ENCODE measurements around the gene PTPRN2. TPM values are rescaled to one million over a fixed set of nuclear protein-coding genes. Genes with fewer than 3 reads are reported as not detected.
"Not testable (repeated sequence)": the region's sequence is repeated elsewhere in the genome, so short reads cannot be mapped to it uniquely, and the experiment has no call there.

Gene PTPRN2
- total RNA-seq, 1 experiment from 2014 or later, result 3.8 TPM

DNA sequence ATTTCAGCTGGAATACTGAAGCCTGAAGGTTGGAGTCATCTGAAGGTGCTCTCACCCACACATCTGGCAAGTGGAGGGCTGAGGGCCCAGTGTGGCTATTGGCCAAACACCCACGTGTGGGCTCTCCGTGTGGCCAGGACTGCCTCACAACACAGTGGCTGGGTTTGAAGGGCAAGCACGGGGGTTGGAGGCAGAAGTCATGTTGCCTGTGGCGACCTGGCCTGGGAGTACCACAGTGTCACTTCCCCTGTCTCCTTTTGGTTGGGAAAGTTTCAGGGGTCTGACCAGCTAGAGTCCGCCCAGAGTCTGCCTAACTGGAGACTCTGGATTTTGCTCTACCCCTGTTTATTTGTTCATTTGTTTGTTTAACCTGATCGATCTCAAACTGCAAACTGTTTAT is 1081.4 kb downstream of the PTPRN2 start:
- no peak overlapping the region for H3K27ac ChIP-seq
- H3K27me3 ChIP-seq, result peaks cover 11% of the 10 kb centered on the region; the same call in 1 of the 2 replicates
- H3K36me3 ChIP-seq, result no peaks in the 10 kb centered on the region
- H3K4me1 ChIP-seq, result no peaks in the 10 kb centered on the region
- H3K9me3 ChIP-seq (replicated peaks), result no peaks in the 10 kb centered on the region
- DNase-seq, result no peak
- no peak overlapping the region for H3K4me3 ChIP-seq

GRCh38 chr7:157505646-157506045 is 1082.0 kb downstream of the PTPRN2 start:
- no peaks in the 10 kb centered on the region for H3K36me3 ChIP-seq
- H3K4me3 ChIP-seq, result no peak overlapping the region

GRCh38 chr7:157503229-157503628 is 1084.4 kb downstream of the PTPRN2 start:
- Histone ChIP-seq H3K27me3 (peaks cover 10% of the 10 kb centered on the region; the same call in 1 of the 2 replicates), H3K4me1 (no peaks in the 10 kb centered on the region), H3K36me3 (no peaks in the 10 kb centered on the region), H3K9me3 (replicated peaks) (no peaks in the 10 kb centered on the region), H3K27ac (no peak overlapping the region), H3K4me3 (no peak overlapping the region)
- DNase-seq, result no peak

More at GRCh38 chr7:157505646-157506045, 1082.0 kb downstream of the PTPRN2 start:
- Histone ChIP-seq H3K27ac (no peak overlapping the region), H3K4me1 (no peaks in the 10 kb centered on the region), H3K9me3 (replicated peaks) (no peaks in the 10 kb centered on the region), H3K27me3 (peaks cover 11% of the 10 kb centered on the region; the same call in 1 of the 2 replicates)
- DNase-seq, result no peak

- Histone ChIP-seq H3K4me3 (no peak overlapping the region), H3K4me1 (no peaks in the 10 kb centered on the region), H3K9me3 (replicated peaks) (no peaks in the 10 kb centered on the region), H3K27ac (no peak overlapping the region), H3K27me3 (peaks cover 5% of the 10 kb centered on the region; the same call in 1 of the 2 replicates), H3K36me3 (no peaks in the 10 kb centered on the region)
- DNase-seq, result no peak
Observed at GRCh38 chr7:157502701-157503111, 1084.9 kb downstream of the PTPRN2 start.

GRCh38 chr7:157501581-157501980 is 1086.0 kb downstream of the PTPRN2 start:
- H3K36me3 ChIP-seq, result no peaks in the 10 kb centered on the region
- H3K27me3 ChIP-seq, result 0 out of 2 replicates have a peak, but pooled peaks cover 4% of the 10 kb centered on the region
- no peaks in the 10 kb centered on the region for H3K4me1 ChIP-seq
- DNase-seq, result no peak
- no peak overlapping the region for H3K4me3 ChIP-seq
- no peak overlapping the region for H3K27ac ChIP-seq
- no peaks in the 10 kb centered on the region for H3K9me3 ChIP-seq (replicated peaks)

DNA sequence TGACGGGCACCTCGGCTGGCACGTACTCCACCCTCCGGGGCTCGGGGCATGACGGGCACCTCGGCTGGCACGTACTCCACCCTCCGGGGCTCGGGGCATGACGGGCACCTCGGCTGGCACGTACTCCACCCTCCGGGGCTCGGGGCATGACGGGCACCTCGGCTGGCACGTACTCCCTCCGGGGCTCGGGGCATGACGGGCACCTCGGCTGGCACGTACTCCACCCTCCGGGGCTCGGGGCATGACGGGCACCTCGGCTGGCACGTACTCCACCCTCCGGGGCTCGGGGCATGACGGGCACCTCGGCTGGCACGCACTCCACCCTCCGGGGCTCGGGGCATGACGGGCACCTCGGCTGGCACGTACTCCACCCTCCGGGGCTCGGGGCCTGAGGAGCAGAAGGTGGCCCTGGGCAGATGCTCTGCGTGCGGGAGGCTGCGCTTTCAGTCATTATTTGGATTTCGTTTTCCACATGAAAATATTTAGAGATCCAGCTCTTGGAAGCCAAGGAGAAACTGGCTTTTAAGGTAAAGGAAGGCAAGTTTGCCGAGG is 1086.6 kb downstream of the PTPRN2 start:
- not testable (repeated sequence) for H3K9me3 ChIP-seq (replicated peaks); H3K4me1 ChIP-seq; H3K36me3 ChIP-seq; DNase-seq; H3K27ac ChIP-seq; H3K4me3 ChIP-seq; H3K27me3 ChIP-seq

DNA sequence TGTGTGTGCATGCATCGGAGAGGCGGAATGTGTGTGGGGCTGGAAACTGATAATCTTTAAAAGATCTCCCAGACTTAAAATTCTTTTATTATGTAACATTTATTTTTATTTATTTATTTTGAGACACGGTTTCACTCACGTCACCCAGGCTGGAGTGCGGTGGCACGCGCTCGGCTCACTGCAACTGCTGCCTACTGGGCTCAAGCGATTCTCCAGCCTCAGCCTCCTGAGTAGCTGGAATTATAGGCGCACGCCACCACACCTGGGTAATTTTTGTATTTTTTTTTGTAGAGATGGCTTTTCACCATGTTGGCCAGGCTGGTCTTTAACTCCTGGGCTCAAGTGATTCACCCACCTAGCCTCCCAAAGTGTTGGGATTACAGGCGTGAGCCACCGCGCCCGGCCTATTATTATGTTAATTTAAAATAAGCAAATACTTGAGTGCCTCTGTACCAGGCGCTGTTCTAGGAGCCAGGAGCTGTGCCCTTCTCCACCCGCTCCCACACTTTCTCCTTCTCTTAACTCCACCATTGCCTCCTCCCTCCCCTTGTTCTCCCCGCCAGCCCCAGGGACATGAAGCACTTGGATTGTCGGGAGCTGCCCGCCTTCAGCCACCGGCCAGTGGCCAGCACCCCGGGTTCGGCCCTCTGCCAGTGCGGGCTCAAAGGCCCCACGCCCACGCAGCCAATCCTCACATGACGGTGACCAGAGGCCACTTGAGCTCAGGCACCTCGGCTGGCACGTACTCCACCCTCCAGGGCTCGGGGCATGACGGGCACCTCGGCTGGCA is 1087.3 kb downstream of the PTPRN2 start:
- Histone ChIP-seq H3K4me1 (no peaks in the 10 kb centered on the region), H3K27ac (no peak overlapping the region), H3K4me3 (no peak overlapping the region), H3K36me3 (no peaks in the 10 kb centered on the region), H3K27me3 (0 out of 2 replicates have a peak, but pooled peaks cover 4% of the 10 kb centered on the region), H3K9me3 (replicated peaks) (no peaks in the 10 kb centered on the region)
- DNase-seq, result no peak

DNA sequence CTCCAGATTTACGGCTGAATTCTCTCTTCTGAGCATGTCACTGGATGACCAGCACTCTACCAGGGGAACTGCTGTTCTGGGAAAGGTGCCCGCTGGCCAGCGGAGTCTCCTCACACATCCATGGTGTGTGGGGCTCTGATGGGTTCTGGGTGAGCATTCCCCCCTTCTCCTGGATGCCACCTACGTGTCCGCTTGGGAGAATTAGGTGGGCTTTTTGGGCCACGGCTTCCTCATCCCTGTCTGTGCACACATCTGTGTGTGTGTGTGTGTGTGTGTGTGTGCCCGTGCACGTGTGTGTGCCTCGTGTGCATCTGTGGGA is 1087.8 kb downstream of the PTPRN2 start:
- DNase-seq, result no peak
- H3K4me3 ChIP-seq, result no peak overlapping the region
- 0 out of 2 replicates have a peak, but pooled peaks cover 4% of the 10 kb centered on the region for H3K27me3 ChIP-seq
- H3K4me1 ChIP-seq, result no peaks in the 10 kb centered on the region
- no peaks in the 10 kb centered on the region for H3K9me3 ChIP-seq (replicated peaks)
- no peaks in the 10 kb centered on the region for H3K36me3 ChIP-seq
- no peak overlapping the region for H3K27ac ChIP-seq

DNA sequence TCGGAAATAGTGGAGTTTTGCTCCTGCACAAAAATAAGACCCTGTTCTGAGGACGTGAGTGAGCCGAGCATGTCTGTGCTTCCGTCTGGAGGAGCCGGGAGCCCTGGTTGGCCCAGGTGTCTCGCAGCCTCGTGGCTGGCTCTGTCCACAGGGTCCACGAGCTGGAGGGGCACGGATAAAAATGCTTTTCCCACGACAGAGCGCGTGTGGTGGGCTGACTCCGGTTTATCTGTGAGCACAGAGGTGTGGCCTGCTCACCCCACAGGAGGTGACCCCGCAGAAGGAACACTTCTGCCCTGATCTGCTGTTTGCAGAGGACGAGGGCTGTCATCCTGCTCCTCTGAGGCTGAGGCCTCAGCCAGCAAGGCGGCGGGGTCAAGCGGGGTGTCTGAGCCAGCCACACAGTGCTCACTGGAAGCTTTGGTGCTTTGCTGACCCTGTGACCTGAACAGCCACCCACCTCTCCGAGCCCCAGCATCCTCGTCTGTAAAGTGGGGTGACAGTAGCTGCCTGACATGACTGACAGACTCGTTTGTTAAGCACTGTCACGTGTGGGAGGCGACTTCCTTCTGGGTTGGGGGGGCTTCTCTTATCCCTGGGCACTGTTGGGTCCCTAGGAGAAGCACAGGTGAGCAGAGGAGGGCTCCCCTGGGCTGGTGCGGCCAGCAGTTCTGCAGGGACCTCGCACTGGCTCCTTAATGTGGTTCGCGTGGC is 1088.3 kb downstream of the PTPRN2 start:
- DNase-seq, result no peak
- no peak overlapping the region for H3K27ac ChIP-seq
- H3K4me1 ChIP-seq, result no peaks in the 10 kb centered on the region
- H3K4me3 ChIP-seq, result no peak overlapping the region
- H3K36me3 ChIP-seq, result no peaks in the 10 kb centered on the region
- peaks cover 7% of the 10 kb centered on the region; the same call in 1 of the 2 replicates for H3K27me3 ChIP-seq
- no peaks in the 10 kb centered on the region for H3K9me3 ChIP-seq (replicated peaks)

DNA sequence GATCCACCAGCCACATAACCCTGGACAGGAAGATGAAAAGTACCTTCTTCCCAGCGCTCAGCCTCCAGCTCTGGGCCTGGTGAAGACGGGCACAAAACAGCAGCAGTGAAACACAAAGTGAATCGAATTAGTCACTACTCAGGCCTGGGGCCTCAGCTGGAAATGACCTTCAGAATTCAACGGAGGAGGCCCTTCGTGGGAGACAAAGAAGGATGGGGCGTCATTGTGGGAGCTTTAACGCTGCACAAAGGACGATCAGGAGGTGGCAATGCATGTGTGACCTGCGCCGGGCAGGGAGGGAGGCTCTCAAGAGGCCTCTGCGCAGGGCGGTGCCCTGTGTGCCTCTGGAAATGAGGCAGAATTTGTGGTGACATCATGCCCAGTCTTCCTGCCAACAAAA is 1089.0 kb downstream of the PTPRN2 start:
- no peak for DNase-seq
- Histone ChIP-seq H3K4me3 (no peak overlapping the region), H3K27me3 (peaks cover 9% of the 10 kb centered on the region; the same call in 1 of the 2 replicates), H3K4me1 (no peaks in the 10 kb centered on the region), H3K9me3 (replicated peaks) (no peaks in the 10 kb centered on the region), H3K36me3 (no peaks in the 10 kb centered on the region), H3K27ac (no peak overlapping the region)

GRCh38 chr7:157497744-157498651 is 1089.6 kb downstream of the PTPRN2 start:
- H3K27ac ChIP-seq, result no peak overlapping the region
- no peaks in the 10 kb centered on the region for H3K9me3 ChIP-seq (replicated peaks)
- no peaks in the 10 kb centered on the region for H3K36me3 ChIP-seq
- H3K4me3 ChIP-seq, result no peak overlapping the region
- no peaks in the 10 kb centered on the region for H3K4me1 ChIP-seq
- DNase-seq, result no peak
- peaks cover 9% of the 10 kb centered on the region; the same call in 1 of the 2 replicates for H3K27me3 ChIP-seq

- H3K9me3 ChIP-seq (replicated peaks), result no peaks in the 10 kb centered on the region
Observed at GRCh38 chr7:157497367-157497743, 1090.3 kb downstream of the PTPRN2 start.

DNA sequence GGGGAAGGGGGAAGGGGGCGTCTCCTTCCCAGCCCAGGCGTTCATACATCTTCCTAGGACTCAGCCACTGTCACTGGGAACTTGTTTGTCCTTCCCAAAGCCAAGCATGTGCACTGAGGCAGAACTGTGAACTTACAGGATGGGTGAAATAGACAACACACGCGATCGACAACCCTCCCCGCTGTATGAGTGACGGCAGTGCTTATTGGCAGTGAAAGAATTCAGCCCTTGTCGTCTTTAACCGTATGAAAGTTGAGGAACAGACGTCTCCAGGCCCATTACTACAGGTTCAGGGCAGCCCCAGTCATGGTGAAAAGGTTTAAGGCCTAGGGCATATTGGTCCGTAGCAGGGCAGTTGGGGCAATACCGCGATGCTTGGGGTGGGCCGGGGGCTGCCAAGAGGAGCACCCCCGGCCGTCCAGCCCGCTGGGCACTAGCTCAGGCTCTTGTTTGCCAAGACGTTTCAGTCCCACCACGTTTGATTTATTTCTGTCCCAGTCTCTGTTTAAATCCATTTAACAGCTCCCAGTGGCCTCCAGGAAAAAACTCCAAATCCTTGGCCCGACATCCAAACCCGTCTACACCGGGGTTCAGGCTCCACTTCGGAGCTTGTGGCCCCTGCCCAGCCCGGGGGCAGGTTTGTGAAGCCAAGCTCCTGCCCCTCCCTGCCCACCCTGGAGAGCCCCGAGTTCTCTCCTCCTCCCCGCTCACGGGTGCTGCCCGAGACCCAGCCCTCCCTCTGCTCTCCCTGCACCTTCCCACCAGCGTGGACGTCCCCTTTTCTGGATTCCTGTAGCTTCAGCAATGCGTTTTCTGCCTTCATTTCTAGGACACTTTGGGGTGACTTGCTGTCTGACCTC is 1091.0 kb downstream of the PTPRN2 start:
- no peaks in the 10 kb centered on the region for H3K9me3 ChIP-seq (replicated peaks)
- no peak overlapping the region for H3K27ac ChIP-seq
- no peaks in the 10 kb centered on the region for H3K4me1 ChIP-seq
- DNase-seq, result no peak
- no peak overlapping the region for H3K4me3 ChIP-seq
- no peaks in the 10 kb centered on the region for H3K36me3 ChIP-seq
- H3K27me3 ChIP-seq, result peaks cover 13% of the 10 kb centered on the region

More at GRCh38 chr7:157497367-157497743, 1090.3 kb downstream of the PTPRN2 start:
- H3K4me3 ChIP-seq, result no peak overlapping the region
- H3K27me3 ChIP-seq, result peaks cover 10% of the 10 kb centered on the region
- no peaks in the 10 kb centered on the region for H3K4me1 ChIP-seq
- H3K27ac ChIP-seq, result no peak overlapping the region
- no peaks in the 10 kb centered on the region for H3K36me3 ChIP-seq
- no peak for DNase-seq
